Effector CD8-positive, alpha-beta T cell (primary cell): Measurements from ENCODE around the gene DPM1.
"Not testable (repeated sequence)": the region's sequence is repeated elsewhere in the genome, so short reads cannot be mapped to it uniquely, and the experiment has no call there.

Source experiments
- DNase-seq: peaks from one replicate; lab custom pipeline; 2025; lab: John Stamatoyannopoulos, UW

Gene DPM1

DNA sequence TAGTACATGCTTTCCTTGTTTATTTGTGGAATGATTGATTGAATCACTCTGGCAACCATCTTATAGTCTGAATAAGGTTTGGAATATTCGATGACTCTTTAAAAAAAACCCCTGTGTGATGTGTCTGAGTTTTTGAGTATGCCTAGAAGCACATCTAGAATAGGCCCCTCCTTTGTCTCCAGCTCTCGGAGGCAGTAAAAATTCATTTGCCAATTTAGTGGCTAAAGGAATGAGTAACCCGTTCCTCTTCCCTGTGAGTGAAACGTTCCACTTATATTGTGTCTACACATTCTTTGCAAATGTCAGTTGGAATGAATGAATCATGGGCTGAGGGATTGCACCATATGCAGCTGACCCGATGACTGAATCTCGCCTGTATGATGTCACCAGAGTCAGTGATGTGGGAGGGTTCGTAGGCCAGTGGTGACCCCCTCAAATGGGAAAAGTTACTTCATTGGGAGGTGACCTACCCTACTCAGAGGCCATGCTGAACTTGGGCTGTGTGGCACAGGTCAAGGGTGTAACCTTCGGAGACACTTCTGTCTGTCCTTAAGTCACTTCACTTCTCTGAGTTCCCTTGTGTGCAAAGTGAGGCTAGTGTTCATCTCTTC, 21.8 kb upstream of the DPM1 start:
- DNase-seq: no peak

DNA sequence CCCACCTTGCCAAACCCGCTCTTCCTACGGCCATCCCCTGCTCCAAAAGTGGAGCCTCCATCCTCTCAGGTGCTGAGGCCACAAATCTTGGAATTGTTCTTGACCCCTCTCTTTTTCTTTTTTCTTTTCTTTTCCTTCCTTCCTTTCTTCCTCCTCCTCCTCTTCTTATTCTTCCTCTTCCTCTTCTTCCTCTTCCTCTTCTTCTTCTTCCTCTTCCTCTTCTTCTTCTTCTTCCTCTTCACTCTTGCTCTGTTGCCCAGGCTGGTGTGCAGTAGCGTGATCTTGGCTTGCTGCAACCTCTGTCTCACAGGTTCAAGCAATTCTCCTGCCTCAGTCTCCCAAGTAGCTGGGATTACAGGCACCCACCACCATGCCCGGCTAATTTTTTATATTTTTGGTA, 20.2 kb upstream of the DPM1 start:
- not testable (repeated sequence) for DNase-seq

DNA sequence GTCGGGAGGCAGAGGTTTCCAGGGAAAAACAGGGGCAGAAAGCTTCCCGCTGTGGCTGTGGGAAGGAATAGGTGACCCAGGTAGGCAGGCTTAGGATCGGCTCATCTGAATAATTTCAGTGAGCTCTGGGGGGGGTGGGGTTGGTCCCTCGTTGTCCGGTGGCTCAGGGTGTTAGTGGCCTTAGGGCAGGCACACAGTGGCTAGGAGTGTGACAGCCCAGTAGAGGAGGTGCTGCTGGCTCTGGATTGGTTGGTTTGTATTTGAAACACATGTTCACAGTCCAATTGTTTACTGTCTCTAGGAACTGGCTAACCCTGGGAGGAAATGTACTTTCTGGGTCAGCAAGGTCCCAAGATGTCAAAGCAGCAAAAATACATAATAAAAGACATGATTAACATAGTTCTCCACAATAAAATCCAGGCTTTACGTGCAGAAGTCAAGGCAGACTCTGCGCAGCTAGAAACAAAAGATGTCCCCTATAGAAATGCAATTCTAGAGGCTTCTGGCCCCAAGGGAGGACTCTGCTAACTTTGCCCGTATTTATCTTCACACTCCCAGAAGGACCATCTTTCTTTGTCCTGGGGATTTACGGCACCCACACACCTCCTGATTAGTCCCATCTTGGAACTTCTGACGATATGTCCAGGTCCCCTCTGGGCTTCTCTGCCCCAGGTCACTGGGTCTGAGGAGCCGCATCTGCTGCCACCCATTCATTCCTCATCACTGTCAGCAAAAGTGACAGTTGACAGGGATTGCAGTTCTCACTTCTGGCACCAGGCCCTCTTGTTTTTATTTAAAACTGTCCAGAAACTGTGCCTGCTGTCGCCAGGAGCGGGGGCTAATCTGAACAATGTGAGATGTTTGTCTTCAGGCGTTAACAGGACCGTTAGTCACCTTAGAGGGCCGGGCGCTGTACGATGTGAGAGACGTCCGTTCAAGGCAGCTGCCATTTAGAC, 19.0 kb upstream of the DPM1 start:
- no peak for DNase-seq

DNA sequence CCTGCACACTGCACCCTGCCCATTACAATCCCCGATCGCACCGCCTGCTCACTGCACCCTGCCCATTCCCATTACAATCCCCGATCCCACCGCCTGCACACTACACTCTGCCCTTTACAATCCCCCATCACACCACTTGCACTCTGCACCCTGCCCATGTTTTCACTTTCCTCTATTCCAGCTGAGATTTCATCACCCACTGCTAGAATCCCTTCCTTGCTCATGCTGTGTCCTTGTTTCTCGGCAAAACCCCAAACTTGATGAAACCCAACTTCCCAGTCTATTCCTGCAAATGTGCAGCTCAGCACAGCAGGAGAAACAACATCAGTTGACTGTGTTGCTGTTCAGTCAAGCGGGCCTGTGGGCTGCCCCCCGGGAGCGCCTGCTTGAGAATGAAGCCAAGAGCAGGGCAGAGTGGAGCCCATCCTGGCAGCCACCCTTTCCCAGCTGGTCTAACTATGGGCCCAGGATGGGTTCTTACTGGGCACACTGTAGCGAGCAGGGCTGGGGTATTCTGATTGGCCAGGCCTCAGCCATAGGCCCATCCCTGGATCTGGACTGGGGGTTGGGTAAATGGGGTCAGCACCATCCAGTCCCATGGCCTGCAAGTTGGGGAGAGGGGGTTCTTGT, 17.5 kb upstream of the DPM1 start:
- DNase-seq: no peak

DNA sequence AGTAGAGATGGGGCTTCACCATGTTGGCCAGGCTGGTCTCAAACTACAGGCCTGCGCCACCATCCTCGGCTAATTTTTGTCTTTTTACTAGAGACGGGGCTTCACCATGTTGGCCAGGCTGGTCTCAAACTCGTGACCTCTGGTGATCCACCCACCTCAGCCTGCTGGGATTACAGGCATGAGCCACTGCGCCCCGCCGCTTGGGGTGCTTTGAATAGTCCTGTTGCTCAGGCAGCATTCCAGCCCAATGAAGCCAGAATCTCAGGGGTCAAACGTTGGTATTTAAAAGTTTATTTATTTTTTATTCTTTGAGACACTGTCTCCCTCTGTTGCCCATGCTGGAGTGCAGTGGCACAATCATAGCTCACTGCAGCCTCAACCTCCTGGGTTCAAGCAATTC, 11.6 kb upstream of the DPM1 start:
- no peak for DNase-seq

DNA sequence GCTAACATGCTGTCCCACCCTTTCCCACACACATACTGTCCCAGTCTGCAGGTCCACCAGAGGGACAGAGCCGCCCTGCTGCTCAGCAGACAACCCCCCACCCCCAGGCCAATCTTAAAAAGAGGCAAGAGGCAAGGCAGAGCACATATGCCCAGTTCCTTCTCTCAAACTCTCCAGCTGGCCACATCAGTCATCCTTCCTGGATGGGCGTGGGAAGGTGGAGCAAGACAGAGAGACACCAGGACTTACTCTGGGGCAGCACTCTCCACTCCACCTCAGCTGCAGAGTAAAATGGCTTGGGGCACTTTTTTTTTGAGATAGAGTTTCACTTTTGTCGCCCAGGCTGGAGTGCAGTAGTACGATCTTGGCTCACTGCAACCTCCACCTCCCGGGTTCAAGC, 11.1 kb upstream of the DPM1 start:
- DNase-seq: no peak

DNA sequence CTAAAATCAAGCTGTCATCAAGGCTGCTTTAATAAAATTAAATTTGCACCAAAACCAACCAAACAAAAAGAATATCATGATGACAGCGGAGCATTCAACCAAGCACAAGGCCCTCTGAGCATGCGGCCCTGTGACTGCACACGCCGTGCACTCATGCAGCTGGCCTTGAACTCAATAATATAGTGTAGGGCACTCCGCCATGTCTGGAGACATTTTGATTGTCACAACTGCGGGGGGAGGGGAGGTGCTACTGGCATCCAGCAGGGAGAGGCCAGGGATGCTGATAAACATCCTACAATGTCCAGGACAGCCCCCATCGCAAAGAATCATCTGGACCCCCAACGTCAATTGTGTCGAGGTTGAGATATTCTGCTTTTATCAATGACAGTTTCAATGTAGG, 10.0 kb upstream of the DPM1 start:
- DNase-seq: no peak

DNA sequence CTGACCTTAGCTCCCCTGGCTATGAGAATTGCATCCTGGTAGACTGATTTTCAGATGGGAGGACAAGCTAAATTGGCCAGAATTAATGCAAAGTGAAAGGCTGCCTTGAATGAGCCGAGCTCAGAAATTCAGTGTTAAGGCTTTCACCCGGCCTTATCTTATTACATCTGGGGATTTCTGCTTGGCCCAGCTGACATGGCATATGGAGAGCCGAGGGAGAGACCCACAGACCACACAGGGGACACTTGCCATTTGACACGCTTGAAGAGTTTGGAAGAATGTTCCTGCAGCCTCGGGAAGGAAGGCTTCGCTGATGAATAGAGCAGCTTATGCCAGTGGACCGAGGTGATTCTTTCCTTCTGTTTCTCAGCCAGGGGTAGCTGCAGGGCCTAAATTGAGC, 9.3 kb upstream of the DPM1 start:
- DNase-seq: no peak

DNA sequence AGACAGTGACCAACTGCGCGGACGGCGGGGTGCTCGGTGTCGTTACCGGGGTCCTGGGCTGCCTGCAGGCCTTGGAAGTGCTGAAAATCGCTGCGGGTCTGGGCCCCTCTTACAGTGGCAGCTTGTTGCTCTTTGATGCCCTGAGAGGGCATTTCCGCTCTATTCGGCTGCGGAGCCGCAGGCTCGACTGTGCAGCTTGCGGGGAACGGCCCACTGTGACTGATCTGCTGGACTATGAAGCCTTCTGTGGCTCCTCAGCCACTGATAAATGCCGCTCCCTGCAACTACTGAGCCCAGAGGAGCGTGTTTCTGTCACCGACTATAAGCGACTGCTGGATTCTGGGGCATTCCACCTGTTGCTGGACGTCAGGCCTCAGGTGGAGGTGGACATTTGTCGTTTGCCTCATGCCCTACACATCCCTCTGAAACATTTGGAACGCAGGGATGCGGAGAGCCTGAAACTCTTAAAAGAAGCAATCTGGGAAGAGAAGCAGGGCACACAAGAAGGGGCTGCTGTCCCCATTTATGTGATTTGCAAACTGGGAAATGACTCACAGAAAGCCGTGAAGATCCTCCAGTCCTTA, 1.3 kb upstream of the DPM1 start:
- no peak for DNase-seq

DNA sequence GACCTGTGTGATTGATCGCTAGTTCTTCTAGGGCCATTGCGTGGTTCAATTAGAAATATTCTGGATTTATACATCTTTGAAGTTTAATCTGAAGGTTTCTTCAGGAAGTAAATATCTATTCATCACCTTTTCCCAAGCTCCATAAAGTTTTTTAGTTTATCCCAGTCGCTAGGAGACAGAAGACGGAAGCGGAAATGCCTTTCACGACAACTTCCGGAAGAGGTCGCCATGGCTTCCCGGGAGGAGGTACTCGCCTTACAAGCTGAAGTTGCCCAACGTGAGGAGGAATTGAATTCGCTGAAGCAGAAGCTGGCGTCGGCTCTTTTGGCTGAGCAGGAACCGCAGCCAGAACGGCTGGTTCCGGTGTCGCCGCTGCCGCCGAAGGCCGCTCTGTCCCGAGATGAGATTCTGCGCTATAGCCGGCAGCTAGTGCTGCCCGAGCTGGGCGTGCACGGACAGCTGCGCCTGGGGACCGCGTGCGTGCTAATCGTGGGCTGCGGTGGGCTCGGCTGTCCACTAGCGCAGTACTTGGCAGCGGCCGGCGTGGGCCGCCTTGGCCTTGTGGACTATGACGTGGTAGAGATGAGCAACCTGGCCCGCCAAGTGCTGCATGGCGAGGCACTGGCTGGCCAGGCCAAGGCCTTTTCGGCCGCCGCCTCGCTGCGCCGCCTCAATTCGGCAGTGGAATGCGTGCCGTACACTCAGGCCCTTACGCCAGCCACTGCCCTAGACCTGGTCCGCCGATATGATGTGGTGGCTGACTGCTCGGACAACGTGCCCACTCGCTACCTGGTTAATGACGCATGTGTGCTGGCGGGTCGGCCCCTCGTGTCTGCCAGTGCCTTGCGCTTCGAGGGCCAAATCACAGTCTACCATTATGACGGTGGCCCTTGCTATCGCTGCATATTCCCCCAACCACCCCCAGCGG, 547 bp upstream of the DPM1 start, which contains the start of gene MOCS3:
MOCS3 (plus strand) TSS at position 204 of the 928 bp plus-strand sequence; CDS start at position 229, 25 bp downstream.
- peak; percentile 80 for DNase-seq

DNA sequence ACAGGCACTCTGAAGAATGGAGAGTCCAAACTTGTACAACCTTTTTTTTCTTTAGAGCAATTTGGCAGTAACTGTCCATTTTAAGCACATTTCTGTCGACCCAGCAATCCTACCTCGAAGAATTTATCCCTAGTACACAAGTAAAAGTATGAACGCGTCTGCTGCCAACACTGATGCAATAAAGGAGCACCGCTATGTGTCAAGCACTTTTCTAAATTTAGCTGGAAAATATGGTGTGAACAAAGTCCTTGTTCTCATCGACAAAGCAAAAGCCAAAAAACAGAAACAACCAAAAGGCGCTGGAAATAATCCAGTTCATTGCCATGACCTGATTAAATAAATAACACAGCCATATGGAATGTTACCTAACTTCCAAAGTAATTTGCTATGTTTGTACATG, 1.1 kb downstream of the DPM1 start:
- DNase-seq: no peak

DNA sequence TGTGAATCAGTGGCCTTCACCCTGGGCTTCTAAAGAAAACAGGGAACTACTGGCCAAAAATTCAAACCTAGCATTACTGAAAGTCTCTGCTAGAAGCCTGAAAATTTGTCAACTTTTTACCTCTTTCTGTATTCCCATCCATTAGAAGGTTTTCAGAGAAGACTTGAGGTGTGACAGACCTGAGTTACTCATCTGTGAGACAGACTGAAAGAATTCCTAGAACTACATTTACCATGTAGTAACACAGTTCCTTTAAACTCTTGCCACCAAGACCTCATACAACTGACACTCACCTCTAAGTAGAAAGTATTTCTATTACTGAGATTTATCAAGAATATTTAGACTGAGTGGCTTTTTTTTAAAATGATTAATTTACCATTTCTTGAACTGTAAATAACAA, 4.5 kb downstream of the DPM1 start:
- DNase-seq: no peak

DNA sequence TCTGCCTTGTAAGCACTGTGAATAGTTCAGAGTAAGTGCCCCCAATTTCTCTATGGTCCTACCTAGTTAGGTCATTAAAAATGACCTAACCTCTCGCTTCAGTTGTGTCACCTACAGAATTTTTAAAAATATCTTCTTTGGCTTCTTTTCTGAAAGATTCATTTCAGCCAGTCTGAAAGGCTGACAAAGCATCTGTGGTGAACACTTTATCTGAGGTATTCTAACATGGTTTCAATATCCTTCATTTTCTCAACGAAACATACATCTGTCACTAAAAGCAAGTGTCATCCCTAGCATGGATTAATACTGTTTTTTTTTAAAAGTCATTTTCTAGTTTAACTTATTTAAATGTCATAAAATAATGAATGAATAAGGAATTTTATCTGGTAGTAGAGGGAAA, 5.1 kb downstream of the DPM1 start:
- no peak for DNase-seq

DNA sequence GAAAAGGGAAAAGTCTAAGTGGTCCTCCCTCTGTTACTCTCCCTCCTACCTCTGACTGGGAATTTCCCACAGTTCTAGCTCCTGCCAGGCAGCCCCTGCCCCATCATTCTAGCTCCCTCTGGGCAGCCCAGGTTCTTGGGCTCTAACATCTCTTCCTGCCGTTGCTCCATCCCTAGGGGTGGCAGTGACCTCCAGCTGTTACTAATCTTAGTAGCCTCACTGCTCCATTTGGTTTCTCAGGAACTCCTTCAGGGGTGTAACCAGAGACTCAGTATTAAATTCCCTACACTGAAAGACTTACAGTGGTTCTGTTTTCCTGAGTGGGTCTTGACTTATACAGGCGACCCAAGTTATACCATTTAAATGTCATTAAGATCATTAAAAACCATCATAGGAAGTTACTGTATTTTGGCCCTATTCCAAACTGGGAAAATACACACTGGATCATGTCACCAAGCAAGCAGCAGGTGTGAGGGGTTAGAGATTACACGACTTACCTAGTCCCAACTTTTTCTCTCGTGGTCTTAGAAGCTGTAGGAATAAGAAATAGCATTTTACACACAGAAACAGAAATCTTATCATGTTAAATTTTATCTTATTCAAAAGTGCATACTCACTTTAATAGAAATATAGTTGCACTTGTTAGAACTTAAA, 10.1 kb downstream of the DPM1 start:
- no peak for DNase-seq

DNA sequence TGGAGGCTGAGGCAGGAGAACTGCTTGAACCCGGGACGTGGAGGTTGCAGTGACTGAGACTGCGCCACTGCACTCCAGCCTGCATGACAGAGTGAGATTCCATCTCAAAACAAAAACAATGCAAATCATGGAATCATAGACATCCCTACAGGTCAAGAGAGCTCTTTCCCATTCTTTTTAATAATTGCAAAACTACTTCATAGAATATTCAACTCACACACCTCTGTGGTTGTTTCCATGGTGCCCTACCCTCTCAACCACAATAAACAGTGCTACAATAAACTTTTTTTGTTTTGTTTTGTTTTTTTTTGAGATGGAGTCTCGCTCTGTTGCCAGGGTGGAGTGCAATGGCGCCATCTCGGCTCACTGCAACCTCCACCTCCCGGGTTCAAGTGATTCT, 15.3 kb downstream of the DPM1 start:
- DNase-seq: no peak

DNA sequence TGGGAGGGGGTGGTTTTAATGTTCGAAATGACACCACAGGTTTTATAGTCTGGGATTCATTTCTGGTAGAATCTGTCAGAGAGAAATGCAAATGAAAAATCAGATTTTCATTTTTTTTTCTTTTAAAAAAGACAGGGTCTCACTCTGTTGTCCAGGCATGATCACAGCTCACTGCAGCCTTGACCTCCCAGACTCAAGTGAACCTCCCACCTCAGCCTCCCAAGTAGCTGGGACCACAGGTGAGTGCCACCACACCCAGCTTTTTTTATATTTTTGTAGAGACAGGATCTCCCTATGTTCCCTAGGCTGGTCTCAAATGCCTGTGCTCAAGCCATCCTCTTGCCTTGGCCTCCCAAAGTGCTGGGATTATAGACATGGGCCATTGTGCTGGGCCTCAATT, 24.7 kb downstream of the DPM1 start:
- DNase-seq: no peak

DNA sequence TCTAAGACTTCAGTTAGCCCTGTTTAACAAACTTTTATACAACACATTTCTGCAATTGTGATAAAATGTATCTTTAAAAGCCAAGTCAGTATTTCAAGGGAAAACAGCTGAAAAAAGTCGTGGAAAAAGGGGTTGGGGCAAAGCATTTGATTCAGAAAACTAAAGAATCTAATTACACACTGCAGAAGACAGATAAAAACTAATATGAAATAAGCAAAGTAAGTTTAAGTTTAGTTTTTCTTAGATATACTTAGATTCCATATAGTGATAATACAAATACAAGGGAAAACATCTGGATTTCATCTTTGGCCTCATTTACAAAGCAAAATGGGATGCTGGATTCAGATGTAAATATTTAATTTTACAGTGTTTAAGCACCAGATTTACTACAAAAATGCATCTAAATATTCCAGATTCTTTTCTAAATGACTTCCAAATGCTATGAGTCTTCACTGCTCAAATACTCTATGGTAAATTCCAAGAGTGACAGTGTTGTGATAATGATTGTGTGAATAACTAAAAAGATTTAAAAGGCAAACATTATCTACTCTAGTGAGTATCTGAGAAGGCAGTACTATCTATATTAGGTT, 25.5 kb downstream of the DPM1 start:
- no peak for DNase-seq

DNA sequence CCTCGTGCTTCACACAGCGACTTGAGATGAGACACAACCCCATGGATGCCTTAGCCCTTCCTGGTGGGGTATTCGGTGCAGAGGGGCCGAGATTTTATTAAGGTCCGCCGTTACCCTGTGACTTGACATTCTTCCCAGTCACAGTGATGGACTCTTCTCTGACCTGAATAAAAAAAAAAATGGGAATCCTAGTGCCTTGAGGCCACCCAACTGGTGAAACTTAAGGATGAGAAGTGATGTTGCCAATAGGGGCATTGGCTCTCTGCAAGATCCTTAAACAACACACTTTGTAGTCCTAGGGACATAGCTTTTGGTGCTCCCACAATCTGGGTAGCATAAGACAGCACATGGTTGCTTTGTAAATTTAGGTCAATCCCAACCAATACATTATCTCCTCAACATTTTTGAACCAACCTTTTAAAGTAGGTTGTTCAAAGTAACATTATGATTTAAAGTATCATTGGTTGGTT, 26.3 kb downstream of the DPM1 start:
- DNase-seq: no peak

DNA sequence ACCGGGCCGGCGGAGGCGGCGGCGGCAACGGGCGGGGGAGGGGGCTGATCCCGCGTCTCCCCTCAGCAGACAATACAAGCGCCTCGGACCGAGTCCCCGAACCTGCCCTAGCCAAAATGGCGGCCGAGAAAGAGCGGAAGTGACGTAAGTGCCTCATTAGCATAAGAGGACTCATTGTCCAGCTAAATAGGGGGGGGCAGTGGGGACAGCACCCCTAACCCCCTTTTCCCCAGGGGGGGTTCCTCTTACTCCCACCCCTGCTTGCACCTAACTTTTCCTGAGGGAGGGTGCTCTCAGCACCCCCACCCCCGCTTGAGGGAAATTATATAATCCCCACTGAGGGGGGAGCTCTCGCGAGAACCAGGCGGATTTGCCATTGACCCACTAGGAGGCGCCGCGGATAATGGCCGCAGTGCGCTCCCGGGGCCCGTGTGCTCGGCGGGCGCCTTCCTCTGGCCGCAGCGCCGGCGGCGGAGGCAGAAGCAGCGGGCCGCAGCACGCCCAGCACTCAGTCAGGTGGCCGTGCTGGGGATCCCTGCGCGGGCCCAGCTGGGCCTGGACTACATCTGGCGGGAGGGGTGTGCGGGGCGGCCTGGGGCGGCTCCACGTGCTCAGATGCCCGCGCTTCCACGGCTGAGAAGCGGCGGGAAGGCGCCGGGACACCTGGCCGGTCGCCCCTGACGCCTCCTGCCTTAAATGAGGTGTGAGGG, 26.9 kb downstream of the DPM1 start, which contains the start of gene ADNP:
ADNP (minus strand) TSS at position 132 of the 710 bp plus-strand sequence. CDS start 27,441 bp downstream, outside the sequence.
- DNase-seq: peak; percentile 89

DNA sequence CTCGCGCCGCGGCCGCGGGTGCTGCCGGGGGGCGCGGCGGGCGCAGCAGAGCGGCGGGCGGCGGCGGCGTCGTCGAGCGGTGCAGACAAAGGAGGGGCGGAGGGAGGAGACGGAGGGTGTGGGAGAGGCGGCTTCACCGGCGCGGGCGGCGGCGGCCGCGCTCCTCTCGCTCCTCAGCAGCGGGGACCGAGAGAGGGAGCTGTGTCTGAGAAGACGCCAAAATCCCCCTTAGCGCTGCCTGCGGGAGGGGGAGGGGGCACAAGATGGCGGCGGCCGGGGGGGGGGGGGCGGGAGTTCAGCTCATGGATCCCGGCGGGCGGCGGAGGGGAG, 27.4 kb downstream of the DPM1 start:
- DNase-seq: peak; percentile 82
